HG03432 (cell line): Measurements from ENCODE around the gene NKAIN2.
"Not testable (repeated sequence)": the region's sequence is repeated elsewhere in the genome, so short reads cannot be mapped to it uniquely, and the experiment has no call there.

Experiments used
- ATAC-seq: cut with Tn5 transposase; IDR thresholded peaks from one replicate; pipeline ENCODE4 v1.9.1; 2021; ENCODE audit warnings: mild to moderate bottlenecking, moderate library complexity; ENCODE audit not compliant: unreplicated experiment

The NKAIN2 gene

GRCh38 chr6:123956492-123957139 lies 153.0 kb downstream of the NKAIN2 start:
- ATAC-seq = no peak

- ATAC-seq = no peak
Observed at GRCh38 chr6:123962508-123962907, 158.8 kb downstream of the NKAIN2 start.

- peak; percentile 41 for ATAC-seq
Observed at GRCh38 chr6:123965894-123966293, 162.2 kb downstream of the NKAIN2 start.

- no peak for ATAC-seq
Observed at GRCh38 chr6:123966618-123967017, 163.0 kb downstream of the NKAIN2 start.

- ATAC-seq = no peak
Observed at GRCh38 chr6:123967905-123968304, 164.2 kb downstream of the NKAIN2 start.

GRCh38 chr6:123972600-123973294 lies 169.1 kb downstream of the NKAIN2 start:
- ATAC-seq = no peak

- no peak for ATAC-seq
Observed at GRCh38 chr6:123980311-123980710, 176.6 kb downstream of the NKAIN2 start.

GRCh38 chr6:123986938-123987337 lies 183.3 kb downstream of the NKAIN2 start:
- peak; percentile 83 for ATAC-seq

- ATAC-seq = not testable (repeated sequence)
Observed at GRCh38 chr6:123989918-123990317, 186.3 kb downstream of the NKAIN2 start.

- no peak for ATAC-seq
Observed at GRCh38 chr6:123990376-123990775, 186.7 kb downstream of the NKAIN2 start.

GRCh38 chr6:123994168-123994567 lies 190.5 kb downstream of the NKAIN2 start:
- ATAC-seq = no peak

- ATAC-seq = no peak
Observed at GRCh38 chr6:123994891-123995635, 191.4 kb downstream of the NKAIN2 start.

GRCh38 chr6:123997223-123997622 lies 193.6 kb downstream of the NKAIN2 start:
- ATAC-seq = no peak

GRCh38 chr6:124002377-124003081 lies 198.9 kb downstream of the NKAIN2 start:
- no peak for ATAC-seq

GRCh38 chr6:124007266-124007665 lies 203.6 kb downstream of the NKAIN2 start:
- ATAC-seq = no peak

GRCh38 chr6:124008000-124008987 lies 204.6 kb downstream of the NKAIN2 start:
- no peak for ATAC-seq

GRCh38 chr6:124008988-124009765 lies 205.5 kb downstream of the NKAIN2 start:
- no peak for ATAC-seq

- ATAC-seq = peak; percentile 52
Observed at GRCh38 chr6:124010574-124010973, 206.9 kb downstream of the NKAIN2 start.

GRCh38 chr6:124011180-124011579 lies 207.5 kb downstream of the NKAIN2 start:
- ATAC-seq = no peak
